Keratinocyte (primary cell): ENCODE results near the gene RBPJ.

Source experiments
- CTCF ChIP-seq, 3 experiments: IDR thresholded peaks in 1 of 3; conservative IDR thresholded peaks in 1 of 3; optimal IDR thresholded peaks in 1 of 3; 2 replicates in 2 of 3; 3 replicates in 1 of 3; pipeline versions ENCODE3 to v1.5.1; 2011; ENCODE audit warnings: low read length in 3 of 3, mild to moderate bottlenecking in 3 of 3, moderate library complexity in 2 of 3, control low read depth in 1 of 3, inconsistent platforms in 1 of 3; ENCODE audit not compliant: insufficient read depth in 2 of 3; ENCODE audit errors: extremely low read depth in 1 of 3
- EZH2 ChIP-seq: IDR thresholded peaks from one replicate; pipeline ENCODE4 v1.6.1; 2012; ENCODE audit warnings: inconsistent platforms, mild to moderate bottlenecking, low read length, moderate library complexity

- TF ChIP-seq CTCF (optimal IDR thresholded peaks at IDR 0.05 in 1 of 3, IDR thresholded peaks at IDR 0.05 in 1 of 3, conservative IDR thresholded peaks at IDR 0.05 in 1 of 3; ENCODE audit: extremely low read depth in 1 of 3, insufficient read depth in 2 of 3, low read length in 3 of 3) (no peak), EZH2 (no peak)
Observed at GRCh38 chr4:26434030-26434639, 113.3 kb downstream of the RBPJ start.
